Bone marrow (tissue), 2 donors: Measurements from ENCODE around the gene PARP12.
A peak's percentile ranks its signal among the peaks of the same experiment; 100 is the strongest.

Experiments
- DNase-seq, 2 donors: peaks; one replicate each; lab custom pipeline; 2025; lab: John Stamatoyannopoulos, UW

The PARP12 gene

DNA sequence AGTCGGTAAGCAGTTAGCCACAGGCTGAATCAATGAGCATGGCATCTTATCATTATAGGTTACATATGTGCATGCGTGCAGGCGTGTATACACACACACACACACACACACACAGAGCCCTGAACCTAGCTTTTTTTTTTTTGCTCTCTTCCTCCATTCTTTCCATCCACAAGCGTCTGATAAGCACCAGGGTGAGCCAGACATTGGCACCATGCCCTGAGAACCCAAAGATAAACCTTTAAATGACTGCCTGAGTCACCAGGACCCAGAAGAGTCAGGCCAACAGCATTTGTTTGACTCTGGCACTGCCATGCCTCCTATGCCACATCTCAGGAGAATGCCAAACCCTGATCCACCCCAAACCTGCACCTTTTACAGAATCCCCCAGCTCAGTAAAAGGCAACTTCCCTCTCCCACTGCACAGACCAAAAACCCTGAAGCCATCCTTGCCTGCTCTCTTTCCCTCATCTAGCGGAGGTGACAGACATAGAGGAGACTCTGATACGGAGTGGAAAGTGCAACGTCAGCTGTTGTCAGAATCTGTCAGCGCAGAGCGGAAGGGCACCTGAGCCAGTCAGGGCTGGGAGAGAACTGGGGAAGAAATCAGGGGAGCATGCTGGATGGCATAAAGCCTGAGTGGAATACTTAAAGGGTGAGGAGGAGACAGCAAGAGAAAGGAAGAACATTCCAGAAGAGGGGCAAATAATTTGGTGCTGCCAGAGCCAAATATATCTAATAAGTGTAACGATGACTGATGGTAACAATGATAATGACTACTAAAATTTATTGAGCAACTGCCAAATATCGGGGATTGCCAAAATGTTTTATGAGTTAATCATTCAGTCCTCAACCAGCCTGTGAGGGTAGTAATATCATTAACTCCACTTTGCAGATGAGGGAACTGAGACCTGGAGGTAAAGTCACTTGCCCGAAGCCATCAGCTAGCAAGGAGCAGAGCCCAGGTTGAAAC lies 3.2 kb downstream of the PARP12 start:
- DNase-seq: peak in 1 of 2 donors; percentile 57

DNA sequence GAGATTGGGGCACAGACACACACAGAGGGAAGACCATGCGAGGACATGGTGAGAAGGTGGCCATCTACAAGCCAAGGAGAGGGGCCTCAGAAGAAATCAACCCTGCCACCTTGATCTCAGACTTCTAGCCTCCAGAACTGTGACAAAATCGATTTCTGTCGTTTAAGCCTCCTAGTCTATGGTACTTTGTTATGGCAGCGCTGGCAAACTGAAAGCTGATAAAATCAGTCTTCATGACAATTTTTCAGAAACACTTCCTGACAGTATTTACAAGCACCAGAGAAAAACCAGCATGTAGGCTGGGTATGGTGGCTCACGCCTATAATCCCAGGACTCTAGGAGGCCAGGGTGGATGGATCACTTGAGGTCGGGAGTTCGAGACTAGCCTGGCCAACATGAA lies 4.2 kb downstream of the PARP12 start:
- no peak for DNase-seq

DNA sequence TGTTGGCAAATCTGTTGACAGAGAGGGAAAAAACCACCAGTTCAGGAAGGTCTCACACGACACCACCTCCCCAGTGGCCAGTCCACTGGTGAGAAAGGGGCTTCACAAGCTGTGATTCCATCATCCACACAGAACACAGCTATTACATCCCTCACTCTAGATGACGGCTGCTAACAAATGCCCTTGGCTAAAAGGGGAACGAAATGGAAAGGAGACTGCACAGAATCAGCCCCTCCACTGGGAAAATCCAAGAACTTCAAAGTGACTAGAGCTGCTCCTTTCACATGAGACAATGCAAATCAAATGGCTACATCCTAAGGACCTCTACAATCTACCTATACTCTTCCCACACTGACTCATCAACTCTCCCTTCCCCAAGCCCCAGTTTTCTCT lies 5.6 kb downstream of the PARP12 start:
- DNase-seq: no peak

DNA sequence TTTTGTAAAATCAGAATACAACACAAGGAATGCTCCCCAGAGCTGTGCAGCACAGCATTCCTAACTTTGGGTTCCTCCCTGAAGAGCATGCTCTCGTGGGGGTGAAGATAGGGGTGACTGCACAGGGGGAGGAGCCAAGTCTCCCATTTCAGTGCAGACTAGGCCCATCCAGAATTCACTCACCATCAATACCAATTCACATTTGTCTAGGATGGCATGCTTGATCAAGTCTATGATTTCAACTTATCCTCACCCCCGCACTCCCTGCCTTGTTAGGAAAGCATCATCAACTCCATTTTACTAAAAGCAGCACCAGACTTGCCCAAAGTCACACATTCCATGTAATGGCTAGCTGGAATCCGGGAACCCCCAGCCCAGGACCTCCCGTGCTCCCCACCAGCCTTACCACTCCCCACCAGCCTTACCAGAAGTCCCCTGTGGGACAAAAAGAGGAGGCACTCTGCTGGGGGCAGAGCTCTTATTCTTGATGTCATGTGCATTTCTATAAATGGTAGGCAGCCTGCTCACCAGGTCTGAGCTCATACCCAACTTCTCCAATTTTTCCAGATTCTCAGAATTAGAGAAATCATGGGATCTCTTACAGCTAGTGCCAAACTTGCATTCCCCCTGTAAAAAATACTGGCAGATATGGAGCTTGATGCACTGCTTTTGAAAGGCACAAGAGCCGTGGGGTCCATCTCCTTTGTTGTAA lies 6.2 kb downstream of the PARP12 start:
- DNase-seq: no peak

DNA sequence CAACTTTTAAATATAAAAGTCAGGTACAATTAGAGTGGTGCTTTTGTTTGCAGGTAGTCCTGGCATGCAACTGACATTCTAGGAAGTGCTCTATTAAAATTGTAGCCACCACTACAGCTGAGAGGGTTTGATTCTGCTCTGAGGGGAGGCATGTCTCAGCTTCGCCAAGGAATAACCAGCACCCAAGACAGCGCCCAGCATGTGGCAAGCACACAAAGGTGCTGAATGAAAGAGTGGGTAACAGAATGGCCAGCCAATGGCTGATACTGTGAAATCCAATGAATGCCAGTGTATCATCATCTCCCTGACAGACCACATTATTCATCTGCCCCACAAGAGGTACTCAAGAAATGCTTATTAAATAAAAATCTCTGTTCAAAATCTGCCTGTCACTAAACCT lies 6.9 kb downstream of the PARP12 start:
- DNase-seq: no peak

DNA sequence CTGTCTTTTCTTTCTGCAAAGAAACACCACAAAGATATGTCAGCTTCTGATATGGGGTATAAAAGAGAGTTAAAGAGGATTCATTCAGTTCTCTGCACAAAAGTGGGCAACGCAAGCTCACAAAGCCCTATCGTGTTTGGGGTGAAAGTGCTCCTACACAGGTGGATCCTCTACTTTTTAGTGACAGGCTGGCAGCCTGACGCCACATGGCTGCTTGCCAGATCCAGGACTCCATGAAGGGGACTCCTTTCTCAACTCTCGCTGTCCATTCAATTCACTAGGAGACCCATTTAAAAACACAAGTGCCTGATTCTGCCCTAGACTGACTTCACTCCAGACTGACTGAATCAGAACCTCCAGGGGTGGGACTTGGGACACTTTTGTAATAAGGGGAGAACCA lies 8.0 kb downstream of the PARP12 start:
- DNase-seq: no peak

DNA sequence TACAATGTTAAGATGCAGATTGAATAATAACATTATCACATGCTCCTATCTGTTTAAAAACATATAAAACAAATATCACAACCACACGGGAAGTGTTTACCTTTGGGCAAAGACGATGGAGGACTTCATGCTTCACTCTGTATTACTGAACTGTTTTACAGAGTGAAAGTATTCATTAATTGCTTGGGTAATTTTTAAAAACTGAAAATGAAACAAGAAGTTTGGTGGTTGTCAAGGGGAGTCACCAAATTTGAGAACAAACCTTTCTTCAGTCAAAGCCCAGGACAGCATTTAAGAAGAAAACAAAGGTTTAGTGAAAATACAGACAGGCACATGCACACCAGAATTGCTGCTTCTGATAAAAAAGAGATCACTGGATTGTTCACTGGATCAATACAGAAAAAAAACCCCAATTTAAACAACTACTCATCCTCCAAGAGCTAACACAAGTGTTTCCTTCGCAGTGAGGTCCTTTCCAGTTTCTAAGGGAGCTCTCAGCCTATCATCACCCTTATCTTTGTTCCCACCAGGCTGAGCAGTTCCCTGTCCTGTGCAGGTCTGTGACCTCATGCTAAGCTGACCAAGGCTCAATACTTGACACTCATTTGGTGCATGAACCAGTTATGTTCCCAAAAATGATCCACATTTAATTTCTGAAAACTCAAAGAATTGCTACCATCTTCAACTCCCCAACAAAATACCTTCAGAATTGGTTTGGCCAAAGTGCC lies 8.8 kb downstream of the PARP12 start:
- DNase-seq: peak in 1 of 2 donors; percentile 5

DNA sequence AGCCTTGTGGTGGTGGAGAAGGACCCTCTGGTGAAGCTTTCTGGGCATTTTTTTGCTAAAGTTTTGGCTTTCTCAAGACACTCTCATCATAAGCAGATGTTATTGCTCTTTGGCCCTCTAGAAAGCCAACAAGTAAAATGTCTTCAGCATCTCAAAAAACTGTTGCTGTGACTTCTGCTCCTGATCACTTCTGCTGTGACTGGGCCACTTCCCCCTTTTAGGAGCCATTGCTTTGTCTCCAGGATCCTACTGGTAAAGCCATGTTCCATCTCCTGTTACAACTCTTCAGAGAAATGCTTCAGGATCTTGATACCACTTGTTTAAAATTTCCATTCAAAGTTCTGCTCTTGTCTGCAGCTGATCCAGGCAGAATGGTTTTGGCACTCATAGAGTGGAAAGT lies 10.9 kb downstream of the PARP12 start:
- DNase-seq: no peak

DNA sequence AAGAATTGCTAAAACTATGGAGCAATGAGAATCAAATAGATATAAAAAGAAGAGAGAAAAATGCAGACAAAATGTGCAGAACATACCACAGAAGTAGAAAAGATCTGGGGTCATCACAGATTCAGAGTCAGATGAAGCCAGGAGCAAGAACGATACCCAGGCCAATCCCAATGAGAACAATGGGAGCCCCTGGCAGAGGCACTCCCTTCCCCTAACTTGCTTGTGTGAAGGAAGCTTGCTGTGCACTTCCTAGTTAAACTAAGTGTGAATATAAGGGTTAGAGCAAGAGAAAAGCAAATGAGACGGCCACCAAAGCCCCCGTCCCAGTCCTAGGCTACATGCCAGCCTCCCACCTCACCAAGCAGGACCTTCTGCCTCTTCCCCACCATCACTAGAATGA lies 12.7 kb downstream of the PARP12 start:
- DNase-seq: no peak

DNA sequence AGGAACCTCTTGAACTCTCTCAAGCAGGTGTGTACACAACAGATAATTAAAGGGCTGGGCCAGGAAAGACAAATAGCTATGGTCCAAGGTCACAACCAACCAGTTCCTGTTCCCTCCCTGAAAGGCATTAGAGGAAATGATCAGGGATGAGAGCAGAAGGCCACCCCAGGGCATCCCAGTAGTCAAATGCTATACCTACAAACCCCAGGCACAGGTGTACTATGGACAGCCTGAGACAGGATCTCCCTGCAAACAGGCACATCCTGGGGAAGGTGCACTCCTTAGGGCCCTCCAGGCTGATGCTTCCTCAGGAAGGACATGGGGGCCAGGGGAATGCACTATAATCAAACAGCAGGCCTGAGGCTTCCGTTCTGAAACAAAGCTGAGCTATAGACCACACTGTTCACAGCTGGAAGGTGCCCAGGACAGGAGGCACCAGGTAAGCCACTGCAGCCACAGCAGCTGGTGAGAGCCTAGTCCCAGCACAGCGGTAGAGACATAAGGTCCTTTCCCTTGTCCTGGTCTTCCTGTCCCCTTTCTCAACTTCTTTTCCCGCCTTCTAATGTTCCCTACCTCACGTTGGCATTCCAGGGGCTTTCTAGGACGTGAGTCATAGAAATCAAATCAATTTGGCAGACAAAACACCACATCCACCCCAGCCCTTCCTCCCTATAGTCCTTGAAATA lies 13.3 kb downstream of the PARP12 start:
- no peak for DNase-seq

DNA sequence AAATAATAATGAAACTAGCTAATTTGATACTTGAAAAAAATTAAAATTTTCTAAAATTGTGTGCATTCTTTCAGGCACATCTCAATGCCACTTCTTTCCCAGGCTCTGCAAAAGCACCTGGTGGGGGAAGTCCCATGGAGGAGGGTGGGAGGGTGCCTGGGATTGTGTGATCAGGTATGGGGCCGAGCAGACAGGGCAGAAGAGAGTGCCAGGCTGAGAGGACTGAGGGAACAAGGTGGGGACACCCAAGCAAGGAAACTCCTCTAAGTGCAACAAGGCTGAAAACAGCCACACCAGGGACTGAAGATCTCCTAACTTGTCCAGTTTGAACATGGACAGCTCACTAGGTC lies 13.8 kb downstream of the PARP12 start:
- DNase-seq: no peak

DNA sequence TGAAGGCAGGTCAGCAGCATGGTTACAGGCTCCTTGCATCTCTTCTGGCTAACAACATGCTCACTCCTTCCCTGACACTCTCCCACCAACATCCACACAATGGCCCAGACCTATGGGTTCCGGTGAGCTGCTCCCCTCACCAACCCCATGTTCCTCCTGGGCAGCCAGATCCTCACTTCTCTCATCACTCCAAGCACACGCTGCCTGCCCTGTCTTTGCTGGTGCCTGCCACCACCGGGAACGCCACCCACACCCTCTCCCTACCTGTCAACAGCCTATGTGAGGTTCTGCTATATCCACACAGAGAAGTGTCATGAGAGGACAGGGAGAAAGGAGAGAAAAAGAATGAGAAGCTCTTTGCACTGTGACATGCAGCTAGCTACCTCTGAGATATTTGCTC lies 14.6 kb downstream of the PARP12 start:
- no peak for DNase-seq

DNA sequence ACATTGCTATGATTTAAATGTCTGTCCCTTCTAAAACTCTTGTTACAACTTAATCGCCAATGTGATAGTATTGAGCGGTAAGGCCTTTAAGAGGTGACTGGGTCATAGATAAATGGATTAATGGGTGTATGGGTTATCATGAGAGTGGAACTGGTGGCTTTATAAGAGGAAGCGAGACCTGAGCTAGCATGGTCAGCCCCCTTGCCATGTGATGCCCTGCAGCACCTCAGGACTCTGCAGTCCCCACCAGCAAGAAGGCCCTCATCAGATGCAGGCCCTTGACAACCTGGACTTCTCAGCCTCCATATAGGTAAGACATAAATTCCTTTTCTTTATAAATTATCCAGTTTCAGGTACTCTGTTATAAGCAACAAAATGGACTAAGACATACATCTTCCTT lies 15.6 kb downstream of the PARP12 start:
- DNase-seq: no peak

DNA sequence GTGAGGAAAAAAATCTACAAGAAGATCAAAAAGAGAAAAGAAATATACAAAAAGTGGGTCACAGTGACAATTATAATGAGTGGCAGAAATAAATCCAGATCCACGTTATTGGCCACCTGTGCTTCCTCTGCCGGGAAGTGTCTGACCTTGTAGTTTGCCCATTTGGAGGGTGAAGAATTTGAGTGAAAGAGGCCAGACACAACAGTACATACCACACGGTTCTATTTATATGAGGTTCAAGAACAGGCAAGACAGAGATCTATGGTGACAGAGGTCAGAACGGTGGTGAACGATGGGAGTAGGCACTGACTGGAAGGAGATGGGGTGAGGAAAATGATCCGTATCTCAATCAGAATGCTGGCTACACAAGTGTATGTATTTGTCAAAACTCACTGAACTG lies 17.1 kb downstream of the PARP12 start:
- DNase-seq: no peak

DNA sequence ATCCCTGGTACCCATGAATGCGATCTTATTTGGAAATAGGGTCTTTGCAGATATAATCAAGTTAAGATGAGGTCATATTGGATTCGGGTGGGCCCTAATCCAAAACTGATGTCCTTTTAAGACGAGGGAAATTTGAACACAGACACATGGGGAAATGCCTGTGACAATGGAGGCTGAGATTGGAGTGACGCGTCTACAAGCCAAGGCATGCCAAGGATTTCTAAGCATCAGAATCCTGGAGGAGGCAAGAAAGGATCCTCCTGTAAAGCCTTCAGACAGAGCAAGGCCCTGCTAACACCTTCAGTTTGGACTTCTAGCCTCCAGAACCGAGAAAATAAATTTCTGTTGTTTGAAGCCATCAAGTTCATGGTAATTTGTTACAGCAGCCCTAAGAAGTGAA lies 18.5 kb downstream of the PARP12 start:
- DNase-seq: no peak

DNA sequence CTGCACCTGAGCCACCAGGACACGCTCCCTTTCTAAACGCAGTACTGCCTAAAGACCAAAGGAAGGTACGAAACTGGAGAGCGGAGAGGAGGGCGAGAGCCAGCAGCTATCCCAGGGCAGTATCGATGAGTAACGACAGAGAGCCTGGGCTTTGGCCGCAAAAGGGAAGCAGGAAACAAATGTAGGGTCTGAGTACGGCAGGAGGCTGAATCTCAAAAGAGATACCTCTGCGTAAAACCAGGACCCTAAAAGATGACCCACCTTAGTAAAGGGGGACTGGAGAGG lies 20.4 kb downstream of the PARP12 start:
- no peak for DNase-seq

DNA sequence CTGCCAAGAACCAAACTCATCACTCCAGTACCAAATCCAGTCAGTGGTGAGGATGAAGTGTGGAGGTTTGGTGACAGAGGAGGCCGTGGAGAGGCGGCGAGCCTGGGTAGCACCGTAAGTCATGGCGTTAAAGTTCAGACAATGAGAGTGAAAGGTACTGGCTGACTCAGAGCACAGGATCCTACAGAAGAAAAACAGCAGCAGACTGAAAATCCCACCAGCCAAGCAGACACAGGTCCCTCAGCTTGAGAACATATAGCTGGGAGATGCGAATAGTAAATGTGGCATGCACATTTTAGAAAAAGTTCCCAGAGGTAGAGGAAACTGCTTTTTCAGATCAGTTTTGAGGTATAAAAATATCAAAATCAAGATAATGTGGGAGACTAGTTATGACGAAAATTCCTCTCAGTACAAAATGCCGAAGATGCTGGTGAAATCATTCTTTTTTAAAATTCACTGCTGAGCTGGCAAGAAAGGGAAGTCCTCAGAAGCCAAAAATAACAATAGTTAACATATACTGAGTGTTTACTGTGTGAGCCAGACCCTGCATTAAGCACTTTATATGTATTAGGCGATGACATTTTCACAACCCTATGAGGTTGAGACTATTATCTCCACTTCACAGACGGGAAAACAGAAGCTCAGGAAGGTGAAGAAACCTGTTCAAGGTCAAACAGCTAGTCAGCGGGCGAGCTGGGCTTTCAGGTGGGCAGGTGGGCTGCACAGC lies 20.9 kb downstream of the PARP12 start:
- no peak for DNase-seq

DNA sequence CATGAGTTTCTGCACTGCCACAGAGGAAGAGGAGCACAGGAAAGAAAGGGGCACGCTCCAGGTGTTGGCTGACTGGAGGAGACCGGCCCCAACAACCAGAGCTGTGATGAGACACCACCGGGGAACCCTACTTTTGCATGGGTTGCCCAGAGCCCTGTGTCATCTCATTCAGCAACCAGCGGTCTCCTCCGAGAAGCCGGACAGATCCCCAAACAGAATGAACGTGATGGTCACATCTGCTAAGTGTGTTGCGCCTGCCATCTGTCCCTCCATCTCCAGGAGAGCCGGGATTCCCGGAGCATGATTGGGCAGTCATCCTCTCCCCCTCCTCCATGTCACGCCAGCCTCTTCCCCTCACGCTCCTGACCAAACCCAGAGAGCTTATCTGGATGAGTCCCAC lies 22.9 kb downstream of the PARP12 start:
- DNase-seq: no peak

DNA sequence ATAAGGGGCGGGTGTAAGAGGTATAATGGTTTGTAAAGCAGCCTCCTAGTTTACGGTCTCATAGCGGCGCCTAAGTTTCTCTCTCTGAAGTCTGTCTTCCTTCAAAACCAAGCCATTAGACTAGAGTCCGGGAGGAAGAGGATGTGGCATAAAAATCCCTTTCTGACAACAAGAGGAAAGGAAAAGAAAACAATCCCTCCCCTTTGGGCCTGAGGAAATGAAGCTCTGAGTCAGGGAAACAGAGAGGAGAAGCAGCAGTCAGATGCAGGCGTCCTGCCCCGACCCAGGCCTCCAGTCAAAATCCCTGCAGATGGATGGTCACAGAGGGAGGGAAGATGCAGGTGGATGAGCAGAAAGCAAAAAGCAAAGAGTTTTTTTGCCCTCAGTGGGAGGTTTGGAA lies 23.7 kb downstream of the PARP12 start:
- DNase-seq: no peak

DNA sequence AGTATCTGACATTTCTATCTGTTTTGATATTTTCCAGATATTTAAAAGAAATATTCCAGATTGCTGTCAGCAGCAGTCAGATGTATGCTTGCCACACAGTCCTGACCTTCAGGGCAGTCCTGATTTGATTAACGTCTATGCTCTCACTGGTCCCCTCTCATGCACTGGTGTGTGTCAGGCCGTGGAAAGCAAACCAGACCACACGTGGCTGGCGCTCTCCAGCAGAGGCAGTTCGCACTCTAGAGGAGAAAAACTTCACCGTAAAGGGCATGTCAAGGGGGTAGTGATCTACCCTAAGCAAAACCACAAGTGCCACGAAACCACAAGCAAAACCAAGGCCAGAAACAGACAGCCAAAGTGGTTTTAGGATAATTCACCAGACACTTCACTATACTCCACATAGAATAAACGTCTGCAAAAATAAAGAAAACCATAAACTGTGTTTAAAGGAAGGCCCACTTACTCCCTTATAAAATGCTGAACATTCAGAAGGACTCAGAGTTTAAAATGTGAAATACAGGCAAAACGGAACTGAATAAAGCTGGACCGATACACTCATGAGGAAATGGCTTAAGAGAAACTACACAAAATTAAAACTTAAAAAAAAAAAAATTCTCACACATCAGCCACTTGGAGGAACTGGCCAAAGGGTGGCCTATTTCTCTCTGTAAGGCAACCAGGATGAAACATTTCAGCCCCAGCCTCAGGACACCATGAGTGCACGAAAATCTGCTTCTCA lies 26.4 kb downstream of the PARP12 start:
- no peak for DNase-seq
